Heart left ventricle (tissue), 16 donors: Measurements from ENCODE around the gene ARHGAP20. TPM values are rescaled to one million over a fixed set of nuclear protein-coding genes. Genes with fewer than 3 reads are reported as not detected.

Source experiments
- ATAC-seq, 4 donors: fragments of 200-7000 bp; cut with Tn5 transposase; one replicate each; pipeline ENCODE4 v1.9.1; 2020 to 2022; ENCODE audit warnings: moderate library complexity in 4 of 4, mild to moderate bottlenecking in 3 of 4, moderate number of reproducible peaks in 1 of 4
- DNase-seq, 5 donors: peaks; one replicate each; pipeline ENCODE4 v3.0.0-alpha.2; 2020
- H3K27ac ChIP-seq, 12 donors: fragments of 200-600 bp; sonication (generic) in 4 of 12; one replicate each; pipeline versions ENCODE4 v1.5.0 to v1.8.0; 2016 to 2022; ENCODE audit warnings: mild to moderate bottlenecking in 2 of 12
- H3K27me3 ChIP-seq, 9 donors: fragments of 200-600 bp; sonication (generic) in 2 of 9; one replicate each; pipeline versions ENCODE4 v1.5.1 to v1.8.0; 2016 to 2022; ENCODE audit warnings: mild to moderate bottlenecking in 3 of 9
- H3K36me3 ChIP-seq, 9 donors: fragments of 200-600 bp; sonication (generic) in 2 of 9; one replicate each; pipeline versions ENCODE4 v1.5.0 to v1.8.0; 2018 to 2022; ENCODE audit warnings: mild to moderate bottlenecking in 2 of 9
- H3K4me1 ChIP-seq, 12 donors: fragments of 200-600 bp; sonication (generic) in 4 of 12; one replicate each; pipeline versions ENCODE4 v1.5.0 to v1.8.0; 2016 to 2022; ENCODE audit warnings: mild to moderate bottlenecking in 3 of 12
- H3K4me3 ChIP-seq, 12 donors: fragments of 200-600 bp; sonication (generic) in 4 of 12; one replicate each; pipeline versions ENCODE4 v1.5.0 to v1.8.0; 2017 to 2022; ENCODE audit warnings: mild to moderate bottlenecking in 9 of 12, moderate library complexity in 4 of 12
- H3K9me3 ChIP-seq, 12 donors: fragments of 200-600 bp; sonication (generic) in 4 of 12; one replicate each; pipeline versions ENCODE4 v1.5.0 to v1.8.0; 2016 to 2022; ENCODE audit warnings: mild to moderate bottlenecking in 1 of 12
- CTCF ChIP-seq, 12 donors: fragments of 200-600 bp; sonication (generic) in 4 of 12; IDR thresholded peaks; one replicate each; pipeline versions ENCODE4 v1.5.0 to v1.8.0; 2018 to 2022; ENCODE audit warnings: antibody characterized with exemption in 12 of 12, mild to moderate bottlenecking in 5 of 12
- POLR2A ChIP-seq, 2 donors: fragments of 450-650 bp; IDR thresholded peaks; one replicate each; pipeline ENCODE4 v1.6.1; 2017; ENCODE audit warnings: antibody characterized with exemption in 2 of 2, mild to moderate bottlenecking in 2 of 2, moderate library complexity in 2 of 2
- WGBS, 4 donors: extraction: QIAGEN DNeasy Blood & Tissue Kit in 2 of 4; methylation state at CpG; one replicate each; pipeline versions ENCODE4 v1.1.5 to v1.1.7; 2013 to 2018; 5-methylcytosine and 5-hydroxymethylcytosine counted together
- intact Hi-C, 10 donors: fragments of 100-400 bp; cut with DNase I; formaldehyde crosslinking; loops; one replicate each; pipeline versions ENCODE4 v1.11.1 to v1.14.2; 2022
- polyA plus RNA-seq, 2 donors: library from polyadenylated mRNA; stranded (reverse); fragments of 200-250 nt; gene quantifications; one replicate each; pipeline ENCODE4 v1.2.3, GENCODE V29; 2013
- total RNA-seq, 9 donors: library from RNA; depleted of rRNA in 2 of 9; stranded (reverse); fragments of >200 nt in 2 of 9; fragmentation: NEBNext Ultra II Directional in 3 of 9; extraction: Animal tissue kit (Norgen Biotek cat#: 25700) in 3 of 9; gene quantifications; one replicate each; pipeline versions ENCODE4 v1.1.0 to v1.2.4, GENCODE V29; 2016 to 2023
- donor health status: ischemic (EF 13 %, LVEDD 7.1; RV severe dilation, severe dysfunction).
- donor health status: healthy with polysubstance abuse.
- donor health status: DM: no; HTN: yes; CAD: no.
- donor health status: DM: no; HTN: no; CAD: no.
- donor health status: ischemic (EF 25% LVEDD 6.9; RV normal size, moderate dysfunction).
- donor health status: ischemic (EF 25% LVEDD 5.7; RV mildly dilated, moderate dysfunction).
- donor health status: healthy.
- donor health status: DM: yes; HTN: yes; CAD: no.
- donor health status: ischemic (EF 35%, LVEDD 5.7; RV mildly dilated, moderate dysfunction).
- donor health status: nonischemic (EF 11% LVEDD 7.7; RV severe dilation, severe dysfunction).
- donor health status: DM: yes; HTN: yes; CAD: no.
- donor health status: PGD.
- donor health status: ischemic (EF 29% LVEDD 5.4; RV normal size, mild dysfunction).
- donor health status: nonischemic (EF 23%, LVEDD 6.1; RV moderate dilation, normal function).

Gene ARHGAP20
- total and polyA plus RNA-seq, 11 donors = 0.05 to 2.1 (median 0.28) TPM

DNA sequence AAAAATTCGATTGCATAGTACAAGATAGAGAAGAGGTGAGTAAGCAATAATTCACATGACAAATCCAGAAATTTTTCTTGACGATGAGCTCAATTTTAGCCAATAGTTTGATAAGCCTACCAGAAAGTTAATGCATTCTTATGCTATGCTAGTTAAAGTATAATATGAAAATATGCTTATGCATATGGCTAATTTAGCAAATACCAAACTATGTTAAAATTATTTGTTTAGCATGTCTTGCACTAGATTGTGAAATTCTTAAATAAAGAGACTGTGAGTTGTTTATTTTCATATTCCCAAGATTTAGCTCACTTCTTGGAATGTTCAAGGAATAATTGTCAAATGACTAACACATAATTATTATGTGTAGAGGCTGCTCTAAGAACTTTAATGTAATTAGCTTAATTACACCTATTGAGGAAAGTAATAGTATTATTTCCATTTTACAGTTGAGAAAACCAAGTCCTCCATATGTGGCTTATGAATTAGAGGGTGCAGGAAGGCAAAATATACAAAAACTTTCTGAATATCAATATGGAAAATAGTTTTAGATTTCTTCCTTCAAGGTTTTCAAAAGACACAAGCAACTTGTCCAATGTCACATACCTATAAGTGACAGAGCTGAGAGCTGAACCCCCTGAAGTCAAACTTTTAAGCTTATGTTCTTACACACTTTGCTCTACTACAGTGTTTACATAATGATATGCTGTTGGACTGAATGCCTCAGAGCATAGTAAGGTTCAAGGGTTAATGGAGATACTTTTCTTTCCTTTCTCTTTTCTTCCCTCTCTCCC lies 45.9 kb upstream of the ARHGAP20 start:
- ATAC-seq (no peak), DNase-seq (no peak)
- intact Hi-C loops = no loop called here
- no peaks in the 10 kb centered on the region for H3K36me3 ChIP-seq
- peaks cover 0 to 13% (median 0%) of the 10 kb centered on the region in 12 donors for H3K4me1 ChIP-seq
- no peak overlapping the region for H3K4me3 ChIP-seq
- WGBS, 4 donors = 66 to 85% (median 74%) methylated on average over 2 of the region's 2 CpGs
- TF ChIP-seq CTCF (IDR thresholded peaks at IDR 0.05) (no peak), POLR2A (IDR thresholded peaks at IDR 0.05) (no peak)
- H3K9me3 ChIP-seq = peaks cover 0 to 10% (median 3%) of the 10 kb centered on the region in 12 donors
- H3K27ac ChIP-seq = no peak overlapping the region
- H3K27me3 ChIP-seq = no peaks in the 10 kb centered on the region

GRCh38 chr11:110757066-110757465 lies 44.8 kb upstream of the ARHGAP20 start:
- no peak overlapping the region for H3K27ac ChIP-seq
- DNase-seq = no peak
- H3K27me3 ChIP-seq = no peaks in the 10 kb centered on the region
- no peak overlapping the region for H3K4me3 ChIP-seq
- H3K4me1 ChIP-seq = peaks cover 0 to 8% (median 0%) of the 10 kb centered on the region in 12 donors
- ATAC-seq = no peak
- no peaks in the 10 kb centered on the region for H3K36me3 ChIP-seq
- TF ChIP-seq POLR2A (IDR thresholded peaks at IDR 0.05) (no peak), CTCF (IDR thresholded peaks at IDR 0.05) (no peak)
- H3K9me3 ChIP-seq = peaks cover 0 to 20% (median 12%) of the 10 kb centered on the region in 12 donors
- WGBS, 4 donors = 68 to 78% (median 77%) methylated on average over 5 of the region's 5 CpGs
- intact Hi-C loops = no loop called here

GRCh38 chr11:110755941-110756340 lies 43.7 kb upstream of the ARHGAP20 start:
- TF ChIP-seq CTCF (IDR thresholded peaks at IDR 0.05) (no peak), POLR2A (IDR thresholded peaks at IDR 0.05) (no peak)
- peaks cover 0 to 25% (median 12%) of the 10 kb centered on the region in 12 donors for H3K9me3 ChIP-seq
- H3K36me3 ChIP-seq = no peaks in the 10 kb centered on the region
- no peaks in the 10 kb centered on the region for H3K27me3 ChIP-seq
- 65 to 74% (median 67%) methylated on average over 3 of the region's 3 CpGs for WGBS, 4 donors
- peaks cover 0 to 8% (median 0%) of the 10 kb centered on the region in 12 donors for H3K4me1 ChIP-seq
- H3K27ac ChIP-seq = no peak overlapping the region
- intact Hi-C loops = no loop called here
- H3K4me3 ChIP-seq = no peak overlapping the region
- ATAC-seq (no peak), DNase-seq (no peak)

DNA sequence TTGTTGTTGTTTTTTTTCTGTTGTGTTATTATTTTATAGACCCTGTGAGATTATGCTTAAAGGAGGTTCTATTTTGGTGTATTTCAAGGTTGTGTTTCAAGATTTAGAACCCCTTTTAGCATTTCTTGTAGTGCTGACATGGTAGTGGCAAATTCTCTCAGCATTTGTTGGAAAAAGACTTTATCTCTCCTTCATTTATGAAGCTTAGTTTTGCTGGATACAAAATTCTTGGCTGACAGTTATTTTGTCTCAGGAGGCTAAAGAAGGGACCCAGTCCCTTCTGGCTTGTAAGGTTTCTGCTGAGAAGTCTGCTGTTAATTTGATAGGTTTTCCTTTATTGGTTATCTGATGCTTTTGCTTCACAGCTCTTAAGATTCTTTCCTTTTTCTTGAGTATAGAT lies 40.7 kb upstream of the ARHGAP20 start:
- intact Hi-C loops = no loop called here
- peaks cover 0 to 25% (median 12%) of the 10 kb centered on the region in 12 donors for H3K9me3 ChIP-seq
- H3K4me3 ChIP-seq = no peak overlapping the region
- no peaks in the 10 kb centered on the region for H3K36me3 ChIP-seq
- no peaks in the 10 kb centered on the region for H3K4me1 ChIP-seq
- no peak for DNase-seq
- no peak overlapping the region for H3K27ac ChIP-seq
- no peak for ATAC-seq
- H3K27me3 ChIP-seq = no peaks in the 10 kb centered on the region
- TF ChIP-seq CTCF (IDR thresholded peaks at IDR 0.05) (no peak), POLR2A (IDR thresholded peaks at IDR 0.05) (no peak)
